NCI-H128 (cell line): Measurements from ENCODE around the gene CDC42BPG.
A peak's percentile ranks its signal among the peaks of the same experiment; 100 is the strongest.
"Not testable (repeated sequence)": the region's sequence is repeated elsewhere in the genome, so short reads cannot be mapped to it uniquely, and the experiment has no call there.

Source experiments
- DNase-seq: peaks from one replicate; lab custom pipeline; 2025; ENCODE audit not compliant: unreplicated experiment; lab: John Stamatoyannopoulos, UW

The CDC42BPG gene

GRCh38 chr11:64834723-64835615 lies 9.5 kb downstream of the CDC42BPG start:
- DNase-seq, result no peak

GRCh38 chr11:64834031-64834722 lies 10.3 kb downstream of the CDC42BPG start:
- DNase-seq, result no peak

GRCh38 chr11:64833509-64833908 lies 10.9 kb downstream of the CDC42BPG start:
- no peak for DNase-seq

GRCh38 chr11:64833198-64833502 lies 11.3 kb downstream of the CDC42BPG start:
- DNase-seq, result no peak

GRCh38 chr11:64832467-64833197 lies 11.8 kb downstream of the CDC42BPG start:
- DNase-seq, result no peak

- no peak for DNase-seq
Observed at GRCh38 chr11:64831411-64831891, 13.0 kb downstream of the CDC42BPG start.

- DNase-seq, result no peak
Observed at GRCh38 chr11:64829536-64830251, 14.8 kb downstream of the CDC42BPG start.

GRCh38 chr11:64827451-64827839 lies 17.0 kb downstream of the CDC42BPG start:
- DNase-seq, result no peak

GRCh38 chr11:64826578-64827450 lies 17.6 kb downstream of the CDC42BPG start:
- no peak for DNase-seq

- no peak for DNase-seq
Observed at GRCh38 chr11:64826062-64826461, 18.4 kb downstream of the CDC42BPG start.

GRCh38 chr11:64823568-64824119 lies 20.8 kb downstream of the CDC42BPG start:
- no peak for DNase-seq

- DNase-seq, result no peak
Observed at GRCh38 chr11:64817476-64817875, 27.0 kb downstream of the CDC42BPG start.

- DNase-seq, result not testable (repeated sequence)
Observed at GRCh38 chr11:64815433-64815832, 29.0 kb downstream of the CDC42BPG start.

- no peak for DNase-seq
Observed at GRCh38 chr11:64814712-64815187, 29.7 kb downstream of the CDC42BPG start.

- DNase-seq, result no peak
Observed at GRCh38 chr11:64813826-64814225, 30.6 kb downstream of the CDC42BPG start.

- no peak for DNase-seq
Observed at GRCh38 chr11:64810891-64811272, 33.6 kb downstream of the CDC42BPG start.

- peak; percentile 97 for DNase-seq
Observed at GRCh38 chr11:64810271-64810890, 34.1 kb downstream of the CDC42BPG start, which contains the start of gene MEN1. TSS of gene MEN1 (minus strand) at chr11:64810551. CDS start at chr11:64810109, 442 bp downstream.

GRCh38 chr11:64809781-64810241 lies 34.6 kb downstream of the CDC42BPG start:
- no peak for DNase-seq

- no peak for DNase-seq
Observed at GRCh38 chr11:64805481-64805880, 39.0 kb downstream of the CDC42BPG start.
